HepG2 (cell line): ENCODE measurements around the gene KRT16. TPM values are rescaled to one million over a fixed set of nuclear protein-coding genes. Genes with fewer than 3 reads are reported as not detected.

Experiments
- CHCHD3 ChIP-seq: sonication (generic); formaldehyde crosslinking; IDR thresholded peaks from 2 replicates; pipeline ENCODE4 v1.8.0; 2022; ENCODE audit warnings: mild to moderate bottlenecking, missing genetic modification reagents, moderate library complexity
- FOXK1 ChIP-seq: sonication (generic); formaldehyde crosslinking; IDR thresholded peaks from 2 replicates; pipeline ENCODE4 v1.4.0; 2020; ENCODE audit warnings: low read depth, missing genetic modification reagents, borderline replicate concordance
- GABPA ChIP-seq, 2 experiments: IDR thresholded peaks; 2 replicates each; pipeline ENCODE4 v1.6.1; 2011 to 2016; ENCODE audit warnings: low read depth in 2 of 2, low read length in 1 of 2, missing biosample characterization in 1 of 2, missing genetic modification characterization in 1 of 2
- HNRNPLL ChIP-seq: fragments of 200-400 bp; formaldehyde crosslinking; IDR thresholded peaks from 2 replicates; pipeline ENCODE4 v1.6.1; 2017; ENCODE audit warnings: mild to moderate bottlenecking, low read depth, low read length; ENCODE audit not compliant: poor library complexity, severe bottlenecking
- KLF15 ChIP-seq: sonication (generic); formaldehyde crosslinking; IDR thresholded peaks from 2 replicates; pipeline ENCODE4 v1.8.1; 2023; ENCODE audit warnings: borderline replicate concordance, mild to moderate bottlenecking, inconsistent platforms, missing genetic modification reagents, mixed read lengths
- KLF16 ChIP-seq, 2 experiments: sonication (generic) in 1 of 2; formaldehyde crosslinking in 1 of 2; IDR thresholded peaks; 2 replicates each; pipeline versions ENCODE4 v1.6.1 to v1.8.0; 2016 to 2023; ENCODE audit warnings: missing genetic modification reagents in 2 of 2, missing compliant biosample characterization in 1 of 2
- NPAS2 ChIP-seq: sonication (generic); formaldehyde crosslinking; IDR thresholded peaks from 2 replicates; pipeline ENCODE4 v1.8.0; 2022; ENCODE audit warnings: mild to moderate bottlenecking, missing genetic modification reagents, borderline replicate concordance
- ZBTB1 ChIP-seq: sonication (generic); formaldehyde crosslinking; IDR thresholded peaks from 2 replicates; pipeline ENCODE4 v1.4.0; 2020; ENCODE audit warnings: missing genetic modification reagents, borderline replicate concordance
- ZC3H13 ChIP-seq: sonication (generic); formaldehyde crosslinking; IDR thresholded peaks from 2 replicates; pipeline ENCODE4 v1.8.1; 2023; ENCODE audit warnings: mild to moderate bottlenecking, missing genetic modification reagents, moderate library complexity
- ZNF3 ChIP-seq: IDR thresholded peaks from 2 replicates; pipeline ENCODE4 v1.7.0; 2017; ENCODE audit warnings: inconsistent platforms
- ZNF557 ChIP-seq: sonication (generic); formaldehyde crosslinking; IDR thresholded peaks from 2 replicates; pipeline ENCODE4 v1.4.0; 2020; ENCODE audit warnings: missing genetic modification reagents
- ZNF564 ChIP-seq: sonication (generic); formaldehyde crosslinking; IDR thresholded peaks from 2 replicates; pipeline ENCODE4 v1.8.1; 2023; ENCODE audit warnings: mild to moderate bottlenecking, missing genetic modification reagents
- ZNF766 ChIP-seq: sonication (generic); formaldehyde crosslinking; IDR thresholded peaks from 2 replicates; pipeline ENCODE4 v1.5.0; 2020; ENCODE audit warnings: missing genetic modification reagents, borderline replicate concordance
- ZNF768 ChIP-seq: sonication (generic); formaldehyde crosslinking; IDR thresholded peaks from 2 replicates; pipeline ENCODE4 v1.4.0; 2020; ENCODE audit warnings: missing genetic modification reagents
- polyA plus RNA-seq, 8 experiments: library from polyadenylated mRNA; depleted of rRNA in 3 of 8; stranded (reverse) in 7 of 8; unstranded in 1 of 8; fragments of >200 nt; fragmentation: Illumina TruSeq in 4 of 8; extraction: Trizol in 4 of 8; gene quantifications; 2 replicates each; pipeline versions ENCODE4 v1.2.1 to v1.2.3, GENCODE V29; 2011 to 2016; ENCODE audit warnings: low read depth in 4 of 8, missing spikeins in 1 of 8, mixed read lengths in 1 of 8; ENCODE audit not compliant: insufficient read depth in 1 of 8
- total RNA-seq, 5 experiments: library from RNA; depleted of rRNA; stranded (reverse); fragments of >200 nt; fragmentation: Illumina TruSeq; extraction: Trizol; gene quantifications; 2 replicates each; pipeline ENCODE4 v1.2.3, GENCODE V29; 2016; ENCODE audit warnings: low read depth in 1 of 5
- TF ChIP-seq, protein P1 (sequence below): sonication (generic); formaldehyde crosslinking; IDR thresholded peaks from 2 replicates; pipeline ENCODE4 v1.5.1; 2020; ENCODE audit warnings: mild to moderate bottlenecking, missing genetic modification reagents, moderate library complexity
- TF ChIP-seq, protein P2 (sequence below): sonication (generic); formaldehyde crosslinking; IDR thresholded peaks from 2 replicates; pipeline ENCODE4 v1.4.0; 2020; ENCODE audit warnings: mild to moderate bottlenecking, missing genetic modification reagents
- TF ChIP-seq, protein P3 (sequence below): sonication (generic); formaldehyde crosslinking; IDR thresholded peaks from 2 replicates; pipeline ENCODE4 v1.4.0; 2020; ENCODE audit warnings: missing genetic modification reagents, borderline replicate concordance

Gene KRT16
- total and polyA plus RNA-seq, 2 of the 13 experiments (the other 11 are each of a cell fraction or from before 2014, with no cell fraction given) = not detected

DNA sequence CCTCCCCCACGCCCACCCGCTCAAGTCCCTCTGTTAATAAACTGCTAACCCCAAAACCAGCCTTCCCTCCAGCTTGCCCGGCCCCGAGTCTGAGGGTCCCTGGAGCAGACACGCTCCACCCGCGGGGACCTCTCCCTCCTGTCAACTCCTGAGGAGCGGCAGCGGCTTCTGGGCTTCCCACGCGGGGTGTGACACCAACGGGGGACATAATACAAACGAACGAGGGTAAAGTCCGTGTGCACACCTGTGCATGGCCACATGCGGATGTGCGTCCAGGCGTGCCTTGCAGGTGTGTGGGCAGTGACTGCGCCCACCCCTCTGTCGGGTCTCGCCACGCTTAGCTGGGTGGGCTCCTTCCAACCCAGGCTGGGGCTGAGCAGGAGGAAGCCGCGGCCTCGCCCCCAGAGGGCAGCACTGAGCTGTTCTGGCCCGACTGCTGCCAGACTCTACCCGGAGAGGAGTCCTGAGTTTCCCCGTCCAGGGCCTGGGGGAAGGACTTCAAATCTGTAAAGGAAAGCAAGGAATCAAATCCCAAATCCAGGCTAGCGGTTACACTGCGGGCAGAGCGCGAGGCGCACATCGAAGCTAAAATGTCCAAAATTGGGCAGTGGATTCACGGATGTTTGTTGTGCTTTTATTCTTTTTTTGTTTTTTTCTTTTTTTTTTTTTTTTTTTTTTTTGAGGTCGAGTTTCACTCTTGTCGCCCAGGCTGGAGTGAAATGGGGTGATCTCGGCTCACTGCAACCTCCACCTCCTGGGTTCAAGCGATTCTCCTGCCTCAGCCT is 36.0 kb upstream of the KRT16 start (continued):
- TF ChIP-seq HNRNPLL (peak; percentile 11), ZNF766 (CRISPR knock-in tag) (0 out of 2 replicates have a peak, but pooled peaks have one; percentile 35), ZNF557 (no peak), CHCHD3 (CRISPR knock-in tag) (peak; percentile 45; the same call in 1 of the 2 replicates), ZC3H13 (CRISPR knock-in tag) (no peak), KLF15 (CRISPR knock-in tag) (no peak), ZBTB1 (CRISPR knock-in tag) (no peak), NPAS2 (no peak), ZNF768 (0 out of 2 replicates have a peak, but pooled peaks have one; percentile 18), GABPA (IDR thresholded peaks at IDR 0.05; ENCODE audit: low read depth, low read length) (no peak), GABPA (CRISPR knock-in tag; IDR thresholded peaks at IDR 0.05; ENCODE audit: low read depth) (no peak), ZNF564 (CRISPR knock-in tag) (no peak), FOXK1 (no peak), ZNF3 (CRISPR knock-in tag) (no peak), KLF16 (CRISPR knock-in tag; IDR thresholded peaks at IDR 0.05) (0 out of 4 replicates have a peak, but pooled peaks of 1 of the 2 experiments have one; percentile 38)
- TF ChIP-seq, protein P1, sequence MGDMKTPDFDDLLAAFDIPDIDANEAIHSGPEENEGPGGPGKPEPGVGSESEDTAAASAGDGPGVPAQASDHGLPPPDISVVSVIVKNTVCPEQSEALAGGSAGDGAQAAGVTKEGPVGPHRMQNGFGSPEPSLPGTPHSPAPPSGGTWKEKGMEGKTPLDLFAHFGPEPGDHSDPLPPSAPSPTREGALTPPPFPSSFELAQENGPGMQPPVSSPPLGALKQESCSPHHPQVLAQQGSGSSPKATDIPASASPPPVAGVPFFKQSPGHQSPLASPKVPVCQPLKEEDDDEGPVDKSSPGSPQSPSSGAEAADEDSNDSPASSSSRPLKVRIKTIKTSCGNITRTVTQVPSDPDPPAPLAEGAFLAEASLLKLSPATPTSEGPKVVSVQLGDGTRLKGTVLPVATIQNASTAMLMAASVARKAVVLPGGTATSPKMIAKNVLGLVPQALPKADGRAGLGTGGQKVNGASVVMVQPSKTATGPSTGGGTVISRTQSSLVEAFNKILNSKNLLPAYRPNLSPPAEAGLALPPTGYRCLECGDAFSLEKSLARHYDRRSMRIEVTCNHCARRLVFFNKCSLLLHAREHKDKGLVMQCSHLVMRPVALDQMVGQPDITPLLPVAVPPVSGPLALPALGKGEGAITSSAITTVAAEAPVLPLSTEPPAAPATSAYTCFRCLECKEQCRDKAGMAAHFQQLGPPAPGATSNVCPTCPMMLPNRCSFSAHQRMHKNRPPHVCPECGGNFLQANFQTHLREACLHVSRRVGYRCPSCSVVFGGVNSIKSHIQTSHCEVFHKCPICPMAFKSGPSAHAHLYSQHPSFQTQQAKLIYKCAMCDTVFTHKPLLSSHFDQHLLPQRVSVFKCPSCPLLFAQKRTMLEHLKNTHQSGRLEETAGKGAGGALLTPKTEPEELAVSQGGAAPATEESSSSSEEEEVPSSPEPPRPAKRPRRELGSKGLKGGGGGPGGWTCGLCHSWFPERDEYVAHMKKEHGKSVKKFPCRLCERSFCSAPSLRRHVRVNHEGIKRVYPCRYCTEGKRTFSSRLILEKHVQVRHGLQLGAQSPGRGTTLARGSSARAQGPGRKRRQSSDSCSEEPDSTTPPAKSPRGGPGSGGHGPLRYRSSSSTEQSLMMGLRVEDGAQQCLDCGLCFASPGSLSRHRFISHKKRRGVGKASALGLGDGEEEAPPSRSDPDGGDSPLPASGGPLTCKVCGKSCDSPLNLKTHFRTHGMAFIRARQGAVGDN (CRISPR knock-in tag) = peak; percentile 56; the same call in 1 of the 2 replicates
- TF ChIP-seq, protein P2, sequence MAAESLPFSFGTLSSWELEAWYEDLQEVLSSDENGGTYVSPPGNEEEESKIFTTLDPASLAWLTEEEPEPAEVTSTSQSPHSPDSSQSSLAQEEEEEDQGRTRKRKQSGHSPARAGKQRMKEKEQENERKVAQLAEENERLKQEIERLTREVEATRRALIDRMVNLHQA = no peak
- TF ChIP-seq, protein P3, sequence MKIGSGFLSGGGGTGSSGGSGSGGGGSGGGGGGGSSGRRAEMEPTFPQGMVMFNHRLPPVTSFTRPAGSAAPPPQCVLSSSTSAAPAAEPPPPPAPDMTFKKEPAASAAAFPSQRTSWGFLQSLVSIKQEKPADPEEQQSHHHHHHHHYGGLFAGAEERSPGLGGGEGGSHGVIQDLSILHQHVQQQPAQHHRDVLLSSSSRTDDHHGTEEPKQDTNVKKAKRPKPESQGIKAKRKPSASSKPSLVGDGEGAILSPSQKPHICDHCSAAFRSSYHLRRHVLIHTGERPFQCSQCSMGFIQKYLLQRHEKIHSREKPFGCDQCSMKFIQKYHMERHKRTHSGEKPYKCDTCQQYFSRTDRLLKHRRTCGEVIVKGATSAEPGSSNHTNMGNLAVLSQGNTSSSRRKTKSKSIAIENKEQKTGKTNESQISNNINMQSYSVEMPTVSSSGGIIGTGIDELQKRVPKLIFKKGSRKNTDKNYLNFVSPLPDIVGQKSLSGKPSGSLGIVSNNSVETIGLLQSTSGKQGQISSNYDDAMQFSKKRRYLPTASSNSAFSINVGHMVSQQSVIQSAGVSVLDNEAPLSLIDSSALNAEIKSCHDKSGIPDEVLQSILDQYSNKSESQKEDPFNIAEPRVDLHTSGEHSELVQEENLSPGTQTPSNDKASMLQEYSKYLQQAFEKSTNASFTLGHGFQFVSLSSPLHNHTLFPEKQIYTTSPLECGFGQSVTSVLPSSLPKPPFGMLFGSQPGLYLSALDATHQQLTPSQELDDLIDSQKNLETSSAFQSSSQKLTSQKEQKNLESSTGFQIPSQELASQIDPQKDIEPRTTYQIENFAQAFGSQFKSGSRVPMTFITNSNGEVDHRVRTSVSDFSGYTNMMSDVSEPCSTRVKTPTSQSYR (CRISPR knock-in tag) = peak; percentile 14; the same call in 1 of the 2 replicates
